ENCODE measurements around the gene HPS1.

The HPS1 gene

GRCh38 chr10:98427011-98427515 lies 19.7 kb downstream of the HPS1 start:
- TF ChIP-seq CTCF (IDR thresholded peaks at IDR 0.05; ENCODE audit: low read depth, low read length) = no peak
- H3K4me3 ChIP-seq (replicated peaks in 1 of 2; ENCODE audit: low read depth in 2 of 2, low read length in 2 of 2) = no peak overlapping the region
- DNase-seq (ENCODE audit: low read depth in 2 of 2) = no peak

GRCh38 chr10:98425511-98426352 lies 21.0 kb downstream of the HPS1 start:
- no peak overlapping the region for H3K4me3 ChIP-seq (replicated peaks in 1 of 2; ENCODE audit: low read depth in 2 of 2, low read length in 2 of 2)
- peak; percentile 86 for TF ChIP-seq CTCF (IDR thresholded peaks at IDR 0.05; ENCODE audit: low read depth, low read length)
- peak; percentile 49 to 60 for DNase-seq (ENCODE audit: low read depth in 2 of 2)

GRCh38 chr10:98424295-98425254 lies 22.2 kb downstream of the HPS1 start:
- DNase-seq (ENCODE audit: low read depth in 2 of 2) = no peak
- H3K4me3 ChIP-seq (replicated peaks in 1 of 2; ENCODE audit: low read depth in 2 of 2, low read length in 2 of 2) = no peak overlapping the region
- TF ChIP-seq CTCF (IDR thresholded peaks at IDR 0.05; ENCODE audit: low read depth, low read length) = no peak

- H3K4me3 ChIP-seq (replicated peaks in 1 of 2; ENCODE audit: low read depth in 2 of 2, low read length in 2 of 2) = no peak overlapping the region
- TF ChIP-seq CTCF (IDR thresholded peaks at IDR 0.05; ENCODE audit: low read depth, low read length) = no peak
- DNase-seq (ENCODE audit: low read depth in 2 of 2) = no peak
These were observed 23.0 kb downstream of the HPS1 start for GRCh38 chr10:98423691-98424120.

GRCh38 chr10:98422182-98422581 lies 24.6 kb downstream of the HPS1 start:
- H3K4me3 ChIP-seq (replicated peaks in 1 of 2; ENCODE audit: low read depth in 2 of 2, low read length in 2 of 2) = no peak overlapping the region
- no peak for DNase-seq (ENCODE audit: low read depth in 2 of 2)
- no peak for TF ChIP-seq CTCF (IDR thresholded peaks at IDR 0.05; ENCODE audit: low read depth, low read length)

GRCh38 chr10:98420786-98421185 lies 25.9 kb downstream of the HPS1 start:
- DNase-seq (ENCODE audit: low read depth in 2 of 2) = no peak
- TF ChIP-seq CTCF (IDR thresholded peaks at IDR 0.05; ENCODE audit: low read depth, low read length) = no peak

More at GRCh38 chr10:98420786-98421185, 25.9 kb downstream of the HPS1 start:
- no peak overlapping the region for H3K4me3 ChIP-seq (replicated peaks in 1 of 2; ENCODE audit: low read depth in 2 of 2, low read length in 2 of 2)

All from cardiac fibroblast (primary cell).